NCI-H345 treated with DMSO at 0.1 percent for 48 hours (cell line): Measurements from ENCODE around the gene RAD1.
A peak's percentile ranks its signal among the peaks of the same experiment; 100 is the strongest.

ENCODE experiments used
- DNase-seq: peaks from one replicate; lab custom pipeline; 2025; ENCODE audit not compliant: unreplicated experiment; lab: John Stamatoyannopoulos, UW

Gene RAD1

DNA sequence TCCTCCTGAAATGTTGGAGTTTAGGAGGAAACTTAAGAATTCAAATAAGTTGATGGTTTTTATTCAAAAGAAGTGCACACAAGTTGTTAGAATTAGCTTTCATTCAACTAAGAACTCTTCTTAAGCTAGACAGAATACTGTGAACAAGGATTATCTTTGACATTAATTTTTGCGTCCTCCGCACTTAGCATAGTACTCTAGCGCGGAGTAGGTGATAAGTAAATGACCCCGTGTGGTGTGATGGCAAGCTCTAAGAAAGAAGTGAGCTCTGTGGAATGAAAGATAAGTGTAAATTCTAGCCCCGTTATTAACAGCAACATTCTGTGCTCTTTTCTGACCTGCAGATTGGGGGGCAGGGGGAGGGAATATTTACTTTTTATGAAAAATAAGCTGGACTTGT is 1.2 kb upstream of the RAD1 start:
- no peak for DNase-seq

DNA sequence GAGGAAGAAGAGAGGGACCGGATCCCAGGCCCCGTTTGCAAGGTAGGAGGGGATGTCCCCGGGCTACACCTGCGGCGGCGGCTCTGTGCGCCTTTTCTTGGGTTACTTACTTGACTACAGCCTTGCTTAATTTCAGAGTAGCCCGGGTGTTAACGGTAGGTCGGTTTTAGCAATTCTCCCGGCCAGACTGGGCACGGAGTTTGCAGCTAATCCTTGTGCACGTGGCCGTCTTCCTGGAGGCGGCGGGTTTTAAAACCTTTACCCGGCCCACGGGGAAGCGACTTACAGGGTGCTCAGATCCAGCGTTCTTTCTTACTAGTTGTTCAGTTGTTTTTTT is 520 bp upstream of the RAD1 start:
- DNase-seq, result no peak

DNA sequence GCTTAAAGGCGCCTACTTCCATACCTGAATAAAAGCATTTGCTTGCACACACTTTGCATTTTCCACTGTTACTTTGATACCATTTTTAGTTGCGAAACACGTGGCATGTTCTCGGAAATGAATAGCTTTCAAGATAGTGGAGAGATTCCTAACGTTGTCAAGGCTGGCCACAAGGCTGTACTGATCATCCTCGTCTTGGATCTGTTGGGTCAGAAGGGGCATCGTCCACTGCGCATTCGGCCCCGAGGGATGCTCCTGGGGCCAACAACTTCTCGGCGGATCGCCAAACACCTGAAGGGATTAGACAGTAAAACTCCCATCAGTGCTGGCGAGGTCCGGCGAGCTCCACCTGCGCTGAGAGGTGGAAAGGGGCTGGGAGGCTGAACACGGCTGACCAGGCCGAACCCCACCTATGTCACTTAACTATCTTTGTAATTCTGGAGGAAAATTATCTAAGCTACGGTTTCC is 599 bp downstream of the RAD1 start:
- no peak for DNase-seq

DNA sequence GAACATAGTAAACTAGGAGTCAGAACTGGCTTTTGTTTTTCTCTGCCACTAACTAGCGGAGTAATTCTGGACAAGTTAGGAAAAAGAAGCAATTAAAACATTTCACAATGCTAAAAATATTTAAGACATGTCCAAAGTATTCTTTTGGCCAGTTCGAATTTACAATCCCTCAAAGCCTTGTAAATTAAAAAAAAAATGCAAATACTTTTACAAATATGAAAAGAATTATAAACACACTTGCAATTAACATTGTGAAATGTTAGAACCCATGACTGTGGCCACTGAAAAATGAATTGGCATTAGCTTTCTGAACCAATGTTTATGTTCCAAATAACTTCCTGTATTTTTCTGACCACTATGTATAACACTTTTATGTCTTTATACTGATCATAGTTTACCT is 2.2 kb downstream of the RAD1 start:
- DNase-seq, result no peak

DNA sequence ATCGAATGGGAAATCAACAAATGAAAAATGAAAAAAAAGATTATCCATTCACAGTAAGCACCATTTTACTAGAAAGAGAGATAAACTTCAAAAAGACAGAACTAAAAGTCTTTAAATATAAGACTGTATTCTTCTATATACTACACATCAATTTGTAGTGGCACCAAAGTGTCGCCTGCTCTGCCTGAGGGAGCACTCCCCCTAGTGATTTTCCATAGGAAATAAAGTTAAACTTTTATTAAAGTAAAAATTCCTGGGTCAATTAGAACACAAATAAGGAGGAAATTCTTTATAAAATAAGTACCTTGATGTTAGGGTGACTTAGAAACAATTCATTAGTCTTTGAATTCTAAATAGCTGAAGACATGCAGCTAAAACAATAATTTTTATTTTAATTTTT is 9.7 kb downstream of the RAD1 start:
- no peak for DNase-seq

DNA sequence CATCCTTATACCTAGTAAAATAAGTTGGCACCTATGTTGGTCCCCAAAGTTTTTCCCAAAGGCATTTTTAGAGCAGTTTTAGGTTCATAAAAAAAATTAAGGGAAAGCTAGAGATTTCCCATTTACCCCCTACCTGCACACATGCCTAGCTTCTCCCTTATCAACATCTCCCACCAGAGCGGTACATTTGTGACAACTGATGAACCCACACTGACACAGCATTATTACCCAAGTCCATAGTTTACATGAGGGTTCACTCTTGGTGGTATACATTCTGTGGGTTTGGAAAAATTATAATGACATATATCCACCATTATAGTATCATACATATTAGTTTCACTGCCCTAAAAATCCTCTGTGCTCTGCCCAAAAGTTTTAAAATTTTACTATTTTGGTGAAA is 12.0 kb downstream of the RAD1 start:
- DNase-seq, result no peak

DNA sequence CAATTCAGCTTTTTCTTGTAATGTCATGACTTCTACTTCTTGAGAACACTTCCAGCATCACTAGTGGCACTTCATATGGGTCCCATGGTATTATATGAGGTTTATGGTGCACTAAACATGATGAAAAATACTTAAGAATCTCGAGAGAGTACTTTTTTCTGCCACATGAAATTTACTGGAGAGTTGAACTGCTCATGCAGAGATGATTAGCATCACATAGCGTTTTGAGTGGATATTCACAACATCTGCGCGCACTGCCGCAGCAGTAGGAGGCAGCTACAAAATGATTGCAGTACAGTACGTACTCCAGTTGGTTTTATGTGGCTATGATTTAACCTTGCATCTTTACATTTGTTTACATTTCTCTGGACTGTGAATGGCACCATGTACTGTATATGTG is 14.7 kb downstream of the RAD1 start:
- no peak for DNase-seq

DNA sequence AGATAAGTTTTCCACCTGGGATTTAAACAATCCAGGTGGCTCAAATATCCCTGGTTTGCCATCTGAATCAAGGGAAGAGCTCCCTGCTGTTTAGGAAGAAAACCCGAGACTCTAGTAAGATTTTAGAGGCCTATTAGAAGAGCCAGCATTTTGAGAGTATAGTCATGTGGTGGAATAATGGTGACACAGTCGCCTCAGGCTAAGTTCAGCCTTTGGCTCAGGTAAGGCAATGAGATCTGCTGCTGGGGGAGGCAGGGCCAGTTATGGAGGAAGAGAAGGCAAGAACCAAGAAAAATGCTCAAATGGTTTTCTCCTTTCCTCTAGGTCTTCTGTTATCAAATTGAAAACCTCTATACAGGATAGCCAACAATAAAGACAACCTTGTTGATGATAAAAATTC is 16.2 kb downstream of the RAD1 start:
- no peak for DNase-seq

DNA sequence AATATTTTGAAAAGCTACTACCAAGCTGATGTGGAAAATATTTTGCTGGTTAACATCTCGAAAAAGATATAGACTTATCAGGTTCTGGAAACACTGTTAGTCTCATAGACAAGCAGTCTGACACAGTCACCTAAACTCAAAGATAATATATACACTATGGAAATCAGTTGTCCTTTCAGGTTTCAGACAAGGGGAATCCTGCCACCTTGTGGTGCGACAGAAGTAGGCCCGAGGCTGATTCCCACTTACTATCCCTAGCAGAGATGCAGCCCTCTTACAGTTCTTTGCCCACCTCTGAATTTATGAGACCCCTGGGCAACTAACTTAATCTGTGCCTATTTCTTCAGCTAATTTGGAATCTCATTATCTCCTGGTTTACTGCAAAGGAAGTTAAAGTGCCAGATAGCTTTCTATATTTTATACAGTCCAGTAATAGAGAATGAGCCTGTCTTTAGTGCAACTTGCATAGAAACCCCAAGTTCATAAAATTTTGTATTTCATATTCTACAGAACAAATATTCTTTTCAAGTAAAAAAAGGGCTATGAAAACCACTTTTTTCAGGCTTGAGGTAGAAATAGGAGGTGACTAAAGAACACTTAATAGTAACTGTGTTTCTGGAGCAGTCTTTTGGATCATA is 16.9 kb downstream of the RAD1 start:
- DNase-seq, result peak; percentile 53

DNA sequence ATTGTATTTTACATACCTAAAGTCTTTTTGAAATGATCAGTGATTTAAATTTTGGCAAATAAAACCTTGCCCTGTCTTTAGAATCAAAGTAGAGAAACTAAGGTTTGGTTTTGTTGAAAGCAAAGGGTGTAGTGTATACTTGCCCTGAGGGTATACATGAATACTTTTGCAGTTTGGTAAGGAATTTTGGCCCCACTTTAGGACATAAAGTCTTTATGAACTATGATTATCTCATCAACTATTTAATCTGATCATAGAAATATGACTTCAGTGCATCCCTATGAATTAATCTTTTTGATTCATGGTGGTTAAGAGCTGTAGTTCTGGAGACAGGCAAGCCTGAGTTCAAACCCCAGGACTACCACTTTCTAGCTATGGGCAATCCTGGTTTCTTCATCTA is 17.7 kb downstream of the RAD1 start:
- no peak for DNase-seq

DNA sequence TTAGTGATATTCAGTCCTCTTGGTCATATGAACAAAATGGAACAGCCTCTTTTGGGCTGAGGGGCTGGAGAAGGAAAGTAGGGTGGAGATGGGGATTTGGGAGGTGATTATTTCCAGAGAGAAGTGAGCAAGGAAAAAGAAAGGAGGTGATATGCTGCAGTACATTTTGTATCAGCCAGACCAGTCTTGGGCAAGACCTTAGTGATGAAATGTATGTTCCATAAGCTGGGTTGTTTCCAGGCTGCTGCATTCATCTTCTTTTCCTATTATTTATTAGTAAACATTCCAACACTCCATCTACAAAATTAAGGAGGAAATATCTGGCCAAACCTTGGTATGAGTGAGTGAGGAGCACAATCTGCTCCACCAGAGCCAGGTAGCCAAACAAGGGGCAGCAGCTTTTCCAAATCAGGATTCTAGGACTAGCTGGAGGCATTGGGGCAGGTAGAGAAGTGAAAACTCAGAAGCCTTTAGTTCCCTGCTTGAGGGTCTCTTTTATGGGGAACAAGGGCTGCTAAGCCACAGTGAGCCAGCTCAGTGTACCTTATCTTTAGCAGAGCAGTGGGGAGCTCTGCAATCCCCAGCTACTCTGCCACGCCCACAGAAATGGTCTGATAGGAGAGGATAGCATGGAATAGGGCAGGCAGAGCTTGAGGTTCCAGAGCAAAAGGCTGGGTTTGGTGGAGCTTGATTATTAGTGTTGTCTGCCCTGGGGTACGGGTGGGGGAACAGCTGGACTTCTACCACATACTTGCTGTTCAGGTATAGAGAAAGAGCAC is 19.5 kb downstream of the RAD1 start:
- DNase-seq, result no peak

DNA sequence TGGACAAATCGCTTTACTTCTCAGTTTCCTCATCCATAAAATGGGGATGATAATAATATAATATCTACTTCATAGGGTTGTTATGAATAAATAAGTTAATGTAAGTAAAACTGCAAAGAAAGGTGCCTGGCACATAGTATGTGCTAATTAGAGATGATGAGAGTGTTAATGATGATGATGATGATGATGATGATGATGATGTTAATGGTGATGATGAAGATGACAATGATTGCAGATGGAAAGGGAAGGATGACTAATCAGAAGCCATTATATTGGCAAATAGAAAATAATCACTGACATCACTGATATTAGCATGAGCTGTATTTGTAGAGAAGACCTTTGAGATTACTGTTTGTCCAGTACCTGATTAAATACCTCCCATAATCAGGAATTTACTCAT is 20.6 kb downstream of the RAD1 start:
- no peak for DNase-seq

DNA sequence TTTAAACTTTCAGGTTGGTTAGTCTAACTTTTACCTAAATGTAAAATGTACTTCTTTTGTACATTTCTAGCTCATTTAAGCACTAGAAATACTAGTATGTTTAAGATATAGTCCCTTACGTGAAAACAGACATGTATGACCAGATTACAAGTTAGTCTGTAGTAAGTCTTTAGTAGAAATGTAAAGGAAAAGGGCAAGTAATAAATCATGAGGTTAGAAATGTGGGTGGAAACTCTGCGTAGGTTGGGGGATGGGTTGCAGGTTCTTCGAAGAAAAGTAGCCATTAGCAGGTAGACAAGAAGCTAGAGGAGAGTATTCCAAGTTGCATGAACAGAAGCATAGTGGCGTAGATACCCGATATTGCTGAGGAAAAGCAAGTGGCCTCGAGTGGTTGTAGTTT is 22.9 kb downstream of the RAD1 start:
- no peak for DNase-seq

DNA sequence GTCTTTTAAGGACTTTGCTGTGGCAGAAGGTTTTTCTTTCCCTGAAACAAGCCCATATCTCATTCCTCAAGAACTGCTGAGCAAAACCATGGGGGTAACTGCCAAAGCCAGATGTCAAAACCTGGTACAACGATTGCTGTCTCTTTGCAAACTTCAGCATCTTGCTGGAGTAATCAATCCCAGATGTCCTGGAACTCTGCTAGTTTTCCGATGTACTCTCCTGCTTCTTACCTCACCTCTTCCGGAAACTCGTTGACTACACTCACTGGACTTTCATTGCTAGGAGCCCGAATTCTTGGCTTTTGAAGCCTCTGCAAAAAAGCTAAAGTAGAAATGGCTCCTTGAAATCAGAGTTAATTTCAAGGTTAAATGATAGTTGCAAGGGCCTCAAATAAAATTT is 23.3 kb downstream of the RAD1 start:
- no peak for DNase-seq

DNA sequence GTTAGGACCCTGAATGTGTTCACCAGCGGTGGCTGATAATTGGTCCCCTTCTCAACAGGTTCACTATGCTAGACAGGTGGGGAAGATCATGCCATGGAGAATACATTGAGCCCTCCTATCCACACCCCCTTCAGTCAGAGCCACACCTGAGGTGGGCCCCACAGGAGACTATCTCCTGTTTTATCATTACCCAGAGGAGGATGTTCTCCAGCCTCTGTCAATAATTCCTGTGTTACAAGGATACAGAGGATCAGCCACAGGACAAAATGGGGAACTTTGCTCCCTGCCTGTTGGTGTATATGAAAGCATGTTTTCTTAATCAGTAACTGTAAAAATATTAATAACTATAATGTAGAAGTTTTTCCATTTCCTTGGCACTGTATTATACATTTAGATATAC is 25.9 kb downstream of the RAD1 start:
- DNase-seq, result no peak

DNA sequence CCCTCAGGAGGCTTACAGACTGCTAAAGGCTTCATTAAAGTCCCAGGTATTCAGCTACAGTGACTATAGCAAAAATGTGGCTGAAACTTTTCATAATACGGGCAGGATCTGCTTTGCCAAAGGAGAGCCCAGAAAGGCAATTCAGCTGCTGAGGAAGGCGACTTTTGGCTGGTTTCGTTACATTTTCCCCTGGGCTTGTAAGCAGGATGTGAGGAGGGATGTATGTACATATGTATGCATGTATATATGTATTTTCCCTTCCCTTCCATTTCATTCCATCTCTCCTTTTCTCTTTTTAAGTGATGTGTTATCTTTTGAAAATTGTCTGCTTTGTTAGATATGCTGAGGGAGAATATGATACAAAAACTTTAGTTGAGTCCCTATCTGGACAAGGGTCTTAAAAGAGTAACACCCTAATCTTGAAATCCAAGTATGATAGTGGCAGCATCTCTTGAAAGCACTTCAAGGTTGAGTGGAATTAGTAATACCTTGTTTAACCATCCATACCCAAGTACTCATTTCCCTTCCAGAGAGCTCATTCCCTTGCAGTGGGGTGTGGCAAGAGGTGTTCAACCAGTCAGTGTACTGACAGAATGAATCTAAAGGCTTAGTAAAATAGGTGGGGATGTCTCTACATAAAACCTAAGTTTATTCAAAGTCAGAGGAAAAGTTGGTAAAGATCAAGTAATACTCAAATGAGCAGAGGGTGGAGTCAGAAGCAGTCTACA is 28.7 kb downstream of the RAD1 start:
- no peak for DNase-seq

DNA sequence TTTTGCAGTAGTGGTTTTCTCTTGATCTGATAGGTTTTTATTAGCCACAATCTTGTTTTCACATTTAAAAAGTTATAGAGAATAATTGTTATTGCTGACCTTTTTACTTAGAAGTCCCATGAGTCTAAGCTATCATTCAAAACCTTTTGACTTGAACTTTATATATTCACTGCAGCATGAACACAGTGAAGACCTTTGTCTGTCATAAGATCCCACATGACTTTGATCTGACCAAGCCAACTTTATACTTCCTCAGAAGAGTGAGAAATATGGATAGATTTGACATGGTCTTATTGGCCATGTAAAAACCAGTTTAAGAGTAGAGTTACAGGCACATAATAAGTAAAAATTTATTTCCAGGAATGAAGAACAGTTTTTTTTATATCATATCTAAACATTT is 34.1 kb downstream of the RAD1 start:
- no peak for DNase-seq

DNA sequence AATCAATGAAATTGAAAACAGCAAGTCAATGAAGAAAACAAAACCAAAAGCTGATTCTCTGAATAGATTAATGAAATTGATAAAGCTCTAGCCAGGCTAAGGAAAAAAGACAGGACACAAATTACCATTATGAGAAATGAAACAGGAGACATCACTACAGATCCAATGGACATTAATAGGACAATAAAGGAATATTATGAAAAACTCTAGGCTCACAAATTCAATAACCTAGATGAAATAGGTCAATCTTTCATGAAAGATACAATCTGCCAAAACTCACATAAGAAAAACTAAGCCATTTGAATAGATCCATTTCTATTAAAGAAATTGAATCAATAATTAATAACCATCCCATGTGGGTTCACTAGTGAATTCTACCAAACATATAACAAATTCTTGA is 39.0 kb downstream of the RAD1 start:
- no peak for DNase-seq

DNA sequence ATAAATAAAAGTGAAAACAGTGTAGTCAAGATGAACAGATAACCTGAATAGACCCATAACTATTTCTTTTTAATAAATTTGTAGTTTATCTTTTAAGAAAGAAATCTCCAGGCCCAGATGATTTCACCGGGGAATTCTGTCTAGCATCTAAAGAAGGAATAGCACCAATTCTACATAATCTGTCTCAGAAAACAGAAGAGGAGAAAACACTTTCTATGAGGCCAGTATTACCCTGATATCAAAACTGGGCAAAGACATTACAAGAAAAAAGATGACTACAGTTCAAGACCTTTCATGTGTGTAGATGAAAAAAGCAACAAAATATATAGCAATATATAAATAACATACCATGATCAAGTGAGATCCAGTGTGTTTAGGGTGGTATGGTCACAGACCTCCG is 44.9 kb downstream of the RAD1 start:
- DNase-seq, result no peak

DNA sequence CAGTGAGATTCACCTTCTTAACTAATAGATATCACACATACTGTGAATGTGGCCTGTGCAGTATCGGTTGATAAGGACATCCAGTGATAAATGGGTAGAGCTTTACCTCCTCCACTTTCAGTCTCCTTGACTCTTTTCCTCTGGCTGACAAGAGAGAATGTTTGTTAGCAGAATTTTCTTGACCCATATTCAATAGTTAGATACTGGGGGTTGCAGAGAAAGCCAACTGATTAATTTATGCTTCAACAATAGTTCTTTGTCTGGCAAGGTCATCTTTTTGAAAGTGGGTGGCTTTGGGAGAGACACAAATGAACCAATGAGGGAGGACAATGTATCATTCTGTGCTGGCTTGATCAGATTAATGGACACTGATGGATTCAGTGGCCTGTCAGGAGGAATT is 46.0 kb downstream of the RAD1 start:
- DNase-seq, result no peak

DNA sequence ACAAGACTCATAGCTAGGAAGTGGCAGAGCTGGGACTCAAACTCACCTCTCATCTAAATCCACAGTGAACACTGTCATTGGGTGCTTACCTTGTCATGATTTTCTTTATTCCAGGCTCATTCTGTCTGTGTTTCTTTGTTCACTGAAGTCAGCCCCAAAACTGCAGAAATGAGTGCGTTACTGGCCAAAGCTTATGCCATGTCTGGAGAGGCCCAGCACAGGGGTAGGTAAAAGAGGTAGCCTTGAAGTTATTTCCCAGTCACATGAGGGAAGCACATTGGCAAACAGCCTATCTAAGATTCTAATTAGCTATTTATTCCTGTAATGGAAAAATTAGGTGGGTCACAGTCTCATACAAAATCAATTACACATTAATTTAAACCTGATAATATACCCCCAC is 46.5 kb downstream of the RAD1 start:
- no peak for DNase-seq

DNA sequence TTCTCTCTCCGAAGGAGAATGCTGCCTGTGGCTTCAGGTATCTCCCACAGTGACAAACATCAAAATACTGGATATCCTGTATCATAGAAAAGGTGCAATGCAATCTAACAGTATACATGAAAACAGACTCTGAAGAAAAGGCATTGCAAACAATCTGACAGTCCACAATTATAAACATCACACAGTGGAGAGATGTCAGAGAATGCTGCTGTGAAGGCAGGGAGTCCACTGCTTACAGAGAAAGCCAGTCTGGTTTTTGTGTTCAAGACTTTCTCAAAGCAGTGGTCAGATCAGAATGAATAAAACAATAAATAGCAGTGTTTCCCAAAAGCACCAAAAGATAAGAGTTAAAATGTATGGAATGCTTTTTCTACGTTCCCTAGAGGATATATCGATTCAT is 47.6 kb downstream of the RAD1 start:
- DNase-seq, result no peak
